Kidney (tissue), 14 donors: ENCODE data around the gene KIF2C. TPM values are rescaled to one million over a fixed set of nuclear protein-coding genes. Genes with fewer than 3 reads are reported as not detected.

Experiments used
- DNase-seq, 5 donors: peaks; one replicate each; pipeline ENCODE4 v3.0.0-alpha.2; 2013 to 2020
- FAIRE-seq: peaks from 2 replicates; lab custom pipeline; 2012; peaks lifted over from hg19 to GRCh38; lab: Jason Lieb, UNC
- H3K27ac ChIP-seq, 2 donors: one replicate each; pipeline ENCODE4 v1.7.0; 2013; ENCODE audit warnings: low read depth in 2 of 2, low read length in 2 of 2, inconsistent platforms in 1 of 2
- H3K27me3 ChIP-seq: one replicate; pipeline ENCODE4 v1.7.1; 2013; ENCODE audit warnings: low read length, inconsistent platforms; ENCODE audit not compliant: control insufficient read depth, insufficient read depth
- H3K36me3 ChIP-seq, 3 donors: one replicate each; pipeline versions ENCODE4 v1.7.0 to v1.7.1; 2013; ENCODE audit warnings: low read length in 3 of 3, control low read depth in 1 of 3, inconsistent platforms in 1 of 3; ENCODE audit not compliant: insufficient read depth in 3 of 3, control insufficient read depth in 2 of 3
- H3K4me1 ChIP-seq, 3 donors: one replicate each; pipeline versions ENCODE4 v1.7.0 to v1.7.1; 2013; ENCODE audit warnings: low read length in 3 of 3, inconsistent platforms in 1 of 3, low read depth in 1 of 3; ENCODE audit not compliant: control insufficient read depth in 2 of 3, insufficient read depth in 2 of 3
- H3K4me3 ChIP-seq, 3 donors: one replicate each; pipeline versions ENCODE4 v1.7.0 to v1.8.1; 2013; ENCODE audit warnings: low read length in 3 of 3, control low read depth in 1 of 3, inconsistent platforms in 1 of 3
- H3K9ac ChIP-seq, 3 donors: one replicate each; pipeline versions ENCODE4 v1.7.0 to v1.7.1; 2013; ENCODE audit warnings: low read length in 3 of 3, control low read depth in 1 of 3, inconsistent platforms in 1 of 3
- H3K9me3 ChIP-seq, 3 donors: one replicate each; pipeline versions ENCODE4 v1.7.0 to v1.7.1; 2013; ENCODE audit warnings: low read length in 3 of 3, control low read depth in 1 of 3, inconsistent platforms in 1 of 3; ENCODE audit not compliant: control insufficient read depth in 2 of 3, insufficient read depth in 1 of 3
- intact Hi-C: fragments of 100-400 bp; cut with DNase I; formaldehyde crosslinking; loops from one replicate; pipeline ENCODE4 v1.11.1; 2022
- polyA plus RNA-seq: library from polyadenylated mRNA; stranded (reverse); fragments of 350-450 nt; fragmentation: Illumina TruSeq; extraction: RNeasy Lipid Tissue Mini Kit (QIAGEN cat#74804); gene quantifications from one replicate; pipeline ENCODE4 v1.2.3, GENCODE V29; 2014; ENCODE audit warnings: low read depth, low replicate concordance; ENCODE audit not compliant: insufficient read depth
- total RNA-seq: library from RNA; stranded (reverse); fragmentation: NEBNext Ultra II Directional; extraction: Animal tissue kit (Norgen Biotek cat#: 25700); gene quantifications from one replicate; pipeline ENCODE4 v1.2.1, GENCODE V29; 2021
- TF ChIP-seq, protein P1 (sequence below): IDR thresholded peaks from 3 replicates; pipeline ENCODE4 v1.5.1; 2012; ENCODE audit warnings: mild to moderate bottlenecking, moderate library complexity, borderline replicate concordance; ENCODE audit not compliant: insufficient read depth; ENCODE audit errors: extremely low read depth
- donor health status: control.
- donor health status: control.
- donor health status: control.
- donor health status: control.
- donor health status: control.
- donor health status: DM: yes; HTN: yes; CAD: no.
- donor health status: Normal renal cell carcinoma (clear cell type).

KIF2C gene
- total and polyA plus RNA-seq, 2 donors from 2014 or later: 0.47 to 1.4 TPM

- no peak overlapping the region for H3K27ac ChIP-seq
- DNase-seq (peak in 1 of 5 donors; percentile 69), FAIRE-seq (no peak)
- no peak overlapping the region for H3K9ac ChIP-seq
- H3K4me3 ChIP-seq: no peak overlapping the region
- peaks cover 0 to 15% (median 5%) of the 10 kb centered on the region in 3 donors for H3K4me1 ChIP-seq
- H3K36me3 ChIP-seq: peaks cover 0 to 2% (median 2%) of the 10 kb centered on the region in 3 donors
- H3K9me3 ChIP-seq: no peaks in the 10 kb centered on the region
- intact Hi-C loops: no loop called here
- TF ChIP-seq, protein P1, sequence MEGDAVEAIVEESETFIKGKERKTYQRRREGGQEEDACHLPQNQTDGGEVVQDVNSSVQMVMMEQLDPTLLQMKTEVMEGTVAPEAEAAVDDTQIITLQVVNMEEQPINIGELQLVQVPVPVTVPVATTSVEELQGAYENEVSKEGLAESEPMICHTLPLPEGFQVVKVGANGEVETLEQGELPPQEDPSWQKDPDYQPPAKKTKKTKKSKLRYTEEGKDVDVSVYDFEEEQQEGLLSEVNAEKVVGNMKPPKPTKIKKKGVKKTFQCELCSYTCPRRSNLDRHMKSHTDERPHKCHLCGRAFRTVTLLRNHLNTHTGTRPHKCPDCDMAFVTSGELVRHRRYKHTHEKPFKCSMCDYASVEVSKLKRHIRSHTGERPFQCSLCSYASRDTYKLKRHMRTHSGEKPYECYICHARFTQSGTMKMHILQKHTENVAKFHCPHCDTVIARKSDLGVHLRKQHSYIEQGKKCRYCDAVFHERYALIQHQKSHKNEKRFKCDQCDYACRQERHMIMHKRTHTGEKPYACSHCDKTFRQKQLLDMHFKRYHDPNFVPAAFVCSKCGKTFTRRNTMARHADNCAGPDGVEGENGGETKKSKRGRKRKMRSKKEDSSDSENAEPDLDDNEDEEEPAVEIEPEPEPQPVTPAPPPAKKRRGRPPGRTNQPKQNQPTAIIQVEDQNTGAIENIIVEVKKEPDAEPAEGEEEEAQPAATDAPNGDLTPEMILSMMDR: no peak
- H3K27me3 ChIP-seq: no peaks in the 10 kb centered on the region
These were observed 59.1 kb downstream of the KIF2C start for GRCh38 chr1:44798481-44799365.

DNA sequence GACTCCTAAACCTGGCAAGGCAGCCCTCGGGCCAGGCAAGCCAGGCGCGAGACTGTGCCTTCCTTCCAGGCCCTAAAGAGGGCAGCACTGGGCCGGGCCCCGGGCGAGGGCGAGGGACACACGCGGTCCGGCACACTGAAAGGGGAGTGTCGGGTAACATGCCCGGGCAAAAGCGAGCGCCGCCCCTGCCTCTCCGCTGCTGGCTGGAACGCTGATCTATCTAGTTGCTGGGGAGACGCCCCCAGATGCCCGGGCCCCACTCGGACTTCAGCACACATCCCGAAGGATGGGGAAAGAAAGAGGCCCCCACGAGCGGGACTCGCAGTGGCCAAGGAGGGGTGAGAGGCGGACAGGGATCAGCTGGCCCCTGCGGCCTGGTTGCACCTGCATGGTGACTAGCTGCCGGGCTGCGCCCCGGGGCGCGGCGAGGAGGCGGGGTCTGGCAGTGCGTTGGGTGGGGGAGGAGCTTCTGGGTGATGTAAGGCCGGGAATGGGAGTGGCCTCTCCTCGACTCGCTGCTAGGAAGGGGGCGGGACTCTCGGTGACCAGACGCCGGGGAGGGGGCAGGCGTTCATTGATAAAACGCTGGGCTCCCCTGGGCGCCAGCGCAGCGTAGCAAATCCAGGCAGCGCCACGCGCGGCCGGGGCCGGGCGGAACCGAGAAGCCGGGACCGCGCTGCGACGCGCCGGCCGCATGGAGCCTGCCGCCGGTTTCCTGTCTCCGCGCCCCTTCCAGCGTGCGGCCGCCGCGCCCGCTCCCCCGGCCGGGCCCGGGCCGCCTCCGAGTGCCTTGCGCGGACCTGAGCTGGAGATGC is 60.3 kb downstream of the KIF2C start, which contains the start of gene PLK3:
Gene PLK3 (plus strand): TSS at position 608 of the 815 bp plus-strand sequence. CDS start 87 bp downstream, at position 695.
- H3K4me1 ChIP-seq: peaks cover 0 to 15% (median 5%) of the 10 kb centered on the region in 3 donors
- H3K9me3 ChIP-seq: no peaks in the 10 kb centered on the region
- TF ChIP-seq, protein P1: peak; percentile 81
- H3K27ac ChIP-seq: peak within 1 kb of the TSS; percentile 70 to 94
- H3K9ac ChIP-seq: peak within 1 kb of the TSS; percentile 40 to 82 (median 78)
- peak; percentile 41 for FAIRE-seq
- H3K36me3 ChIP-seq: peaks cover 0 to 4% (median 2%) of the 10 kb centered on the region in 3 donors
- H3K27me3 ChIP-seq: no peaks in the 10 kb centered on the region
- intact Hi-C loops: no loop called here
- peak within 1 kb of the TSS; percentile 64 to 76 (median 65) for H3K4me3 ChIP-seq
- DNase-seq: peak; percentile 98 to 99 (median 99)

DNA sequence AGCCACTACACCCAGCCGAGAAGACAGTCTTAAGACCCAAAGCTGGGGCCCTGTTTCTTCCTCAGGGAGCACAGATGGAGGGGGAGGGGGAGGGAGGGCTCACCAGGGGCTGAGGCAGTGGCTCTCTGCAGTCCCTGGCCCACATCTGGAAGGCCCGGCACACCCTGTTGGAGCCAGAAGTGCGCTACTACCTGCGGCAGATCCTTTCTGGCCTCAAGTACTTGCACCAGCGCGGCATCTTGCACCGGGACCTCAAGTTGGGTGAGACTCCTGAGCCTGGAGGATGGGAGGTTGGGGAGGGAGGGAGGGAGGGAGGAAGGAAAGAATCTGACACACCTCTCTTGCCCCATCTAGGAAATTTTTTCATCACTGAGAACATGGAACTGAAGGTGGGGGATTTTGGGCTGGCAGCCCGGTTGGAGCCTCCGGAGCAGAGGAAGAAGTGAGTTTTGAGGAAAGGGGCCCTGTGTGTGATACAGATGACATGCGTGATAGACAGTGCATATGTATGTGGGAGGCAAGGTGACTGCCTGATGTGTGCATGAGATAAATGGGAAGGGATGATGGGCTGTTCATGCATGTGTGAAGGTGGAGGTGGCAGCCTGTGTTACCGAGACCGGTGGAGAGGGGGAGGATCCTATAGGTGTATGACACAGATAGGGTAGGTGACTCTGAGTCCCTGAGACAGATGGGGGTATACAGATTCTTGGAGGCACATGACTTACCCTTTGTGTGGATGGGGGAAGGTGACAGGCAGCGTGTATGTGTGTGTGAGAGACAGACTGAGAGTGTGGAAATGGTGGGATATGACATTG is 62.1 kb downstream of the KIF2C start:
- DNase-seq (peak in 3 of 5 donors; percentile 38 to 81 (median 53)), FAIRE-seq (no peak)
- Histone ChIP-seq H3K27ac (peak overlapping the region; percentile 11 to 32), H3K4me3 (peak overlapping the region; percentile 21 to 76 (median 49)), H3K9me3 (no peaks in the 10 kb centered on the region), H3K4me1 (peaks cover 2 to 18% (median 5%) of the 10 kb centered on the region in 3 donors), H3K36me3 (peaks cover 0 to 5% (median 4%) of the 10 kb centered on the region in 3 donors), H3K9ac (peak overlapping the region in 2 of 3 donors; percentile 37 to 51), H3K27me3 (no peaks in the 10 kb centered on the region)
- intact Hi-C loops: no loop called here
- TF ChIP-seq, protein P1: no peak
